AG04450 (cell line): ENCODE results near the gene IGFL2. TPM values are rescaled to one million over a fixed set of nuclear protein-coding genes. Genes with fewer than 3 reads are reported as not detected.

Experiments used
- CTCF ChIA-PET: fragments of 300-600, 350-600 bp; formaldehyde crosslinking; extraction: SDS; loops from one replicate; lab custom pipeline; 2022; ENCODE audit warnings: antibody characterized with exemption, inconsistent platforms; lab: Charles Lee
- POLR2A ChIA-PET: fragments of 350-600 bp; formaldehyde crosslinking; extraction: SDS; loops from one replicate; lab custom pipeline; 2021; ENCODE audit warnings: antibody characterized with exemption, inconsistent platforms; lab: Yijun Ruan, JAX
- DNase-seq: peaks from one replicate; pipeline ENCODE4 v3.0.0-alpha.2; 2011; ENCODE audit warnings: low read depth, low spot score
- H3K27ac ChIP-seq: one replicate; pipeline ENCODE4 v1.5.1; 2012; ENCODE audit warnings: low read depth, low read length, control low read depth
- H3K27me3 ChIP-seq: one replicate; pipeline ENCODE4 v1.6.0; 2012; ENCODE audit warnings: low read length; ENCODE audit not compliant: control insufficient read depth, insufficient read depth
- H3K4me3 ChIP-seq: 2 replicates; pipeline ENCODE4 v1.5.1; 2011; ENCODE audit warnings: mild to moderate bottlenecking, low read depth, low read length, control low read depth
- H3K9me3 ChIP-seq: 2 replicates; pipeline ENCODE4 v1.5.1; 2012; ENCODE audit warnings: low read length; ENCODE audit not compliant: control insufficient read depth, insufficient read depth
- CTCF ChIP-seq: IDR thresholded peaks from 2 replicates; pipeline ENCODE4 v1.5.1; 2011; ENCODE audit warnings: low read depth, low read length, control low read depth, inconsistent platforms
- polyA plus RNA-seq: library from polyadenylated mRNA; depleted of rRNA; stranded (reverse); fragments of >200 nt; gene quantifications from 2 replicates; pipeline ENCODE4 v1.2.3, GENCODE V29; 2011

The IGFL2 gene
- polyA plus RNA-seq, 1 experiment, result not detected

DNA sequence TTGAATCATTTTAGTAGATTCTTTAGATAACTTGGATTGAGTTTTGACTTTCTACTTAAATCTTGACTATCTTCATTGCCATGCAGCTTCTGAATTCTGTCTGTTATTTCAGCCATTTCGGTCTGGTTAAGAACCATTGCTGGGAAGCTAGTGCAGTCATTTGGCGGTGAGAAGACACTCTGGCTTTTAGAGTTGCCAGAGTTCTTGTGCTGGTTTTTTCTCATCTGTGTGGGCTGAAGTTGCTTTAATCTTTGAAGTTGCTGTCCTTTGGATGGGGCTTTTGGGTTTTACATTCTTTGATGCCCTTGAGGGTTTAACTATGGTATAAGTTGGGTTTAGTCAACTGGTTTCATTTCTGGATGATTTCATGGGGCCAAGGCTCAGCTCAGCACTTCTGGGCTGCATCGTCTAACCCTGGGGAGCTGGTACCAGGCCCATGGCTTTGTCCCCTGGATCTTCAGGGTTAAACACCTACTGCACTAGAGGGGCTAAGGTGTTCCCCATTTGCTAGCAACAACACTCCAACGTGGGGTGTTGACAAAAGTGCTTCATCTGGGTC lies 10.0 kb upstream of the IGFL2 start:
- ChIA-PET CTCF (no interaction called here), POLR2A (no interaction called here)
- H3K27me3 ChIP-seq, result peaks cover 12% of the 10 kb centered on the region
- TF ChIP-seq CTCF, result no peak
- no peak overlapping the region for H3K4me3 ChIP-seq
- no peak for DNase-seq
- H3K27ac ChIP-seq, result no peak overlapping the region
- H3K9me3 ChIP-seq, result no peaks in the 10 kb centered on the region; the same call in 1 of the 2 replicates

DNA sequence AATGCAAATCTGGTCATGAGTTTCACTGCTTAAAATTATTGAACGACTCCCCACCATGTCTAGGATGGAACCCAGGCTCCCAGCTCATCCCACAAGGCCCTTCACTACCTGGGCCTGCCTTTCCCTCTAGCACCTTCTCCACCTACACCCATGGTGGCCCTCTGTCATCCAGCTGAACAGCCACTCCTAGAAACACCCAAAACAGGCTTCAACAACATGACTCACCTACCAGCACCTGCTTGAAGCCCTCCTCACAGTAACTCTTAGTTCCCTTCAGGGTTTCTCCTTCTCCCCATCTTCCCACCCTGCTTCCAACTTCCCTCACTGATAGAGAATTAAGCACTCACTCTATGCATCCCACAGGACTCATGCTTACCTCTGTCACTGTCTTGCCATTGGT lies 6.6 kb upstream of the IGFL2 start:
- POLR2A ChIA-PET, result no interaction called here
- TF ChIP-seq CTCF, result no peak
- H3K9me3 ChIP-seq, result no peaks in the 10 kb centered on the region
- DNase-seq, result no peak
- no peak overlapping the region for H3K4me3 ChIP-seq
- CTCF ChIA-PET, result no interaction called here
- H3K27me3 ChIP-seq, result peaks cover 23% of the 10 kb centered on the region
- H3K27ac ChIP-seq, result no peak overlapping the region

DNA sequence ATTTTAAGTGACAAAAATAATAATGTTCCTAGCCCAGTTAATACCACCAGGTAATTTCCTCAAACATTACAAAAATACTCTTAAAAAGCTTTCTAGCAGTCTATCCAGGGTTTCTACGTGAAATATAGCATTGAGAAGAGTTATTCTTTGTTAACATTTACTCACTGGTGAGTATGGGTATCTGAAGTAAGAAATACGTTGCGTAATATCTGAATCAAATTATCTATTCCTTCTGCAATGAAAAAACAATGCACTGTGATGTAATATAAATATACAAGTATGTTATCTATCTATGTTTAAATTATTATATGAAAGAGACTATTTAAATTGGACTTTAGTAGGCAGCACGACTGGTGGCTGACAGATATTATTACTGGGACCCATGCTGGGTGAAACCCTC lies 5.7 kb upstream of the IGFL2 start:
- TF ChIP-seq CTCF, result no peak
- no peak overlapping the region for H3K4me3 ChIP-seq
- CTCF ChIA-PET, result no interaction called here

GRCh38 chr19:46144756-46145155 lies 3.3 kb upstream of the IGFL2 start:
- no peak for TF ChIP-seq CTCF
- no peak overlapping the region for H3K4me3 ChIP-seq
- H3K27ac ChIP-seq, result no peak overlapping the region
- H3K9me3 ChIP-seq, result no peaks in the 10 kb centered on the region
- ChIA-PET POLR2A (no interaction called here), CTCF (no interaction called here)
- H3K27me3 ChIP-seq, result peaks cover 36% of the 10 kb centered on the region
- no peak for DNase-seq

More for the DNA sequence above, 5.7 kb upstream of the IGFL2 start:
- POLR2A ChIA-PET, result no interaction called here
- no peak overlapping the region for H3K27ac ChIP-seq
- DNase-seq, result no peak
- no peaks in the 10 kb centered on the region for H3K9me3 ChIP-seq
- peaks cover 31% of the 10 kb centered on the region for H3K27me3 ChIP-seq

DNA sequence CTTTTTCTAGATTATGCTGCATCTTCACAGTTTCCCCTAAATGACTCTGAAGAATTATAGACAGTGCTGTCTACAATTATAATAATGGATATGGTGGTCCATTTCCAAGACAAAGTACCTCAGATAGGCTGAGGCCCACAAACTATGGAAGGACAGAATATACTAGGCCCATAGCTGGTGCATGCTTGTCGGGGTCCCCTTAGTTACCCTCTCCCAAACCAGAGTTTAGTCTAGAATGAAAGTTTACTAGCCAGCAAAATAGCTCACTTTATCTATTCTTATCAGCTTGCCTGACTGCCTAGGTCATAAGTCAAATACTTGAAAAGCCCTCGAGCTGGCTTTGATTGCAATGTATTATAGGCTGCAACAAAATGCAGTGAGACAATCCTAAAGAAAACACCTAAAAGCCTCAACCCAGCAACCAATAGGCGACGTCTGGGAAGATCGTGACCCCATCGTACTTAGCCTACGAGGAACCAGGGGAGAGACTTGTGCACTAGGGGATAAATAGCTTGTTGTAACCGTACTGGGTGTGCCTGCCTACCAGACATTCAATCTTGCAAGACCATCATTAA lies 785 bp upstream of the IGFL2 start:
- no peak for TF ChIP-seq CTCF
- no peaks in the 10 kb centered on the region for H3K9me3 ChIP-seq
- peaks cover 34% of the 10 kb centered on the region for H3K27me3 ChIP-seq
- no peak overlapping the region for H3K4me3 ChIP-seq
- CTCF ChIA-PET, result no interaction called here
- POLR2A ChIA-PET, result no interaction called here
- no peak overlapping the region for H3K27ac ChIP-seq
- no peak for DNase-seq
